Ascending aorta (tissue), 2 donors: Measurements from ENCODE around the gene SLC30A7. TPM values are rescaled to one million over a fixed set of nuclear protein-coding genes. Genes with fewer than 3 reads are reported as not detected.
"Not testable (repeated sequence)": the region's sequence is repeated elsewhere in the genome, so short reads cannot be mapped to it uniquely, and the experiment has no call there.

ENCODE experiments used
- DNase-seq, 2 donors: peaks; one replicate each; pipeline ENCODE4 v3.0.0-alpha.2; 2019; ENCODE audit warnings: low spot score in 2 of 2
- H3K27ac ChIP-seq, 2 donors: fragments of 200-600 bp; sonication (generic); one replicate each; pipeline ENCODE4 v1.5.1; 2016 to 2017; ENCODE audit warnings: mild to moderate bottlenecking in 1 of 2
- H3K27me3 ChIP-seq: fragments of 200-600 bp; sonication (generic); one replicate; pipeline ENCODE4 v1.5.1; 2017
- H3K36me3 ChIP-seq, 2 donors: fragments of 200-600 bp; sonication (generic); one replicate each; pipeline ENCODE4 v1.5.1; 2016
- H3K4me1 ChIP-seq, 2 donors: fragments of 200-600 bp; sonication (generic); one replicate each; pipeline ENCODE4 v1.5.1; 2016 to 2017; ENCODE audit warnings: mild to moderate bottlenecking in 1 of 2
- H3K4me3 ChIP-seq, 2 donors: fragments of 200-600 bp; sonication (generic); one replicate each; pipeline ENCODE4 v1.5.1; 2016 to 2017; ENCODE audit warnings: mild to moderate bottlenecking in 1 of 2
- H3K9me3 ChIP-seq, 2 donors: fragments of 200-600 bp; sonication (generic); one replicate each; pipeline ENCODE4 v1.5.1; 2016
- CTCF ChIP-seq, 3 experiments: fragments of 200-600 bp in 2 of 3; fragments of 450-650 bp in 1 of 3; sonication (generic) in 2 of 3; IDR thresholded peaks; one replicate each; pipeline ENCODE4 v1.5.1; 2016 to 2019; ENCODE audit warnings: antibody characterized with exemption in 3 of 3, mild to moderate bottlenecking in 1 of 3, moderate library complexity in 1 of 3
- intact Hi-C: fragments of 100-400 bp; cut with DNase I; formaldehyde crosslinking; loops from one replicate; pipeline ENCODE4 v1.15.1; 2023
- total RNA-seq: library from RNA; depleted of rRNA; stranded (reverse); fragments of >200 nt; gene quantifications from one replicate; pipeline ENCODE4 v1.1.0, GENCODE V29; 2016

The SLC30A7 gene
- total RNA-seq, 1 donor from 2014 or later = 12.1 TPM

- Histone ChIP-seq H3K27ac (no peak overlapping the region), H3K36me3 (peaks cover 4 to 28% of the 10 kb centered on the region in 2 donors), H3K4me1 (no peaks in the 10 kb centered on the region), H3K9me3 (no peaks in the 10 kb centered on the region), H3K27me3 (no peaks in the 10 kb centered on the region), H3K4me3 (no peak overlapping the region)
- DNase-seq = no peak
- no peak for TF ChIP-seq CTCF (IDR thresholded peaks at IDR 0.05)
- intact Hi-C loops = no loop called here
Observed at GRCh38 chr1:100941098-100941527, 45.2 kb downstream of the SLC30A7 start.

- Histone ChIP-seq H3K27ac (no peak overlapping the region), H3K4me1 (no peaks in the 10 kb centered on the region), H3K27me3 (no peaks in the 10 kb centered on the region), H3K9me3 (no peaks in the 10 kb centered on the region), H3K36me3 (peaks cover 0 to 28% of the 10 kb centered on the region in 2 donors), H3K4me3 (no peak overlapping the region)
- TF ChIP-seq CTCF (IDR thresholded peaks at IDR 0.05) = no peak
- DNase-seq = no peak
- intact Hi-C loops = no loop called here
Observed at GRCh38 chr1:100941580-100942216, 45.8 kb downstream of the SLC30A7 start.

GRCh38 chr1:100942304-100943046, 46.6 kb downstream of the SLC30A7 start:
- Histone ChIP-seq H3K27me3 (no peaks in the 10 kb centered on the region), H3K9me3 (no peaks in the 10 kb centered on the region), H3K4me1 (no peaks in the 10 kb centered on the region), H3K36me3 (peaks cover 0 to 28% of the 10 kb centered on the region in 2 donors), H3K27ac (no peak overlapping the region), H3K4me3 (no peak overlapping the region)
- no peak for TF ChIP-seq CTCF (IDR thresholded peaks at IDR 0.05)
- intact Hi-C loops = no loop called here
- no peak for DNase-seq

GRCh38 chr1:100943533-100943932, 47.6 kb downstream of the SLC30A7 start:
- no peaks in the 10 kb centered on the region for H3K9me3 ChIP-seq
- TF ChIP-seq CTCF (IDR thresholded peaks at IDR 0.05) = no peak
- no peaks in the 10 kb centered on the region for H3K4me1 ChIP-seq
- H3K36me3 ChIP-seq = peaks cover 0 to 18% of the 10 kb centered on the region in 2 donors
- DNase-seq = no peak
- no peaks in the 10 kb centered on the region for H3K27me3 ChIP-seq
- H3K27ac ChIP-seq = no peak overlapping the region
- H3K4me3 ChIP-seq = no peak overlapping the region
- intact Hi-C loops = no loop called here

- H3K27ac ChIP-seq, H3K9me3 ChIP-seq, intact Hi-C loops, DNase-seq, H3K27me3 ChIP-seq, H3K4me1 ChIP-seq, H3K4me3 ChIP-seq: not testable (repeated sequence)
- peaks cover 0 to 18% of the 10 kb centered on the region in 2 donors for H3K36me3 ChIP-seq
Observed at GRCh38 chr1:100946064-100946463, 50.2 kb downstream of the SLC30A7 start.

GRCh38 chr1:100947816-100948215, 51.9 kb downstream of the SLC30A7 start:
- H3K27ac ChIP-seq, H3K4me3 ChIP-seq, H3K27me3 ChIP-seq, intact Hi-C loops, H3K4me1 ChIP-seq, H3K9me3 ChIP-seq, DNase-seq: not testable (repeated sequence)
- peaks cover 0 to 12% of the 10 kb centered on the region in 2 donors for H3K36me3 ChIP-seq

GRCh38 chr1:100948721-100949405, 53.0 kb downstream of the SLC30A7 start:
- intact Hi-C loops = not testable (repeated sequence)

GRCh38 chr1:100949515-100950158, 53.7 kb downstream of the SLC30A7 start:
- H3K4me3 ChIP-seq, H3K27me3 ChIP-seq, H3K4me1 ChIP-seq, H3K36me3 ChIP-seq, H3K27ac ChIP-seq, intact Hi-C loops, H3K9me3 ChIP-seq: not testable (repeated sequence)
- peak; percentile 9 to 69 for DNase-seq

More at GRCh38 chr1:100948721-100949405, 53.0 kb downstream of the SLC30A7 start:
- not testable (repeated sequence) for DNase-seq, H3K36me3 ChIP-seq, H3K27me3 ChIP-seq, H3K4me3 ChIP-seq, H3K9me3 ChIP-seq, H3K4me1 ChIP-seq, H3K27ac ChIP-seq
